ENCODE data around the gene PHF21B. TPM values are rescaled to one million over a fixed set of nuclear protein-coding genes. Genes with fewer than 3 reads are reported as not detected.

PHF21B gene
- total RNA-seq, 1 donor from 2014 or later, result 19.0 TPM

- no peak for TF ChIP-seq CTCF (conservative IDR thresholded peaks at IDR 0.05)
- DNase-seq (ENCODE audit: extremely low spot score, unreplicated experiment), result no peak
- Mint-ChIP-seq H3K4me1 (ENCODE audit: unreplicated experiment) (peaks cover 22% of the 10 kb centered on the region), H3K4me3 (no peak overlapping the region), H3K27me3 (peaks cover 7% of the 10 kb centered on the region), H3K27ac (no peak overlapping the region), H3K9me3 (no peaks in the 10 kb centered on the region), H3K36me3 (peaks cover 4% of the 10 kb centered on the region)
Measured at GRCh38 chr22:44995715-44996114, 14.1 kb downstream of the PHF21B start.

GRCh38 chr22:44995105-44995514 is 14.7 kb downstream of the PHF21B start:
- no peak for TF ChIP-seq CTCF (conservative IDR thresholded peaks at IDR 0.05)
- no peaks in the 10 kb centered on the region for H3K9me3 Mint-ChIP-seq
- no peak overlapping the region for H3K27ac Mint-ChIP-seq
- peaks cover 22% of the 10 kb centered on the region for H3K4me1 Mint-ChIP-seq (ENCODE audit: unreplicated experiment)
- peaks cover 7% of the 10 kb centered on the region for H3K27me3 Mint-ChIP-seq
- H3K36me3 Mint-ChIP-seq, result peaks cover 9% of the 10 kb centered on the region
- H3K4me3 Mint-ChIP-seq, result no peak overlapping the region
- DNase-seq (ENCODE audit: extremely low spot score, unreplicated experiment), result no peak

DNA sequence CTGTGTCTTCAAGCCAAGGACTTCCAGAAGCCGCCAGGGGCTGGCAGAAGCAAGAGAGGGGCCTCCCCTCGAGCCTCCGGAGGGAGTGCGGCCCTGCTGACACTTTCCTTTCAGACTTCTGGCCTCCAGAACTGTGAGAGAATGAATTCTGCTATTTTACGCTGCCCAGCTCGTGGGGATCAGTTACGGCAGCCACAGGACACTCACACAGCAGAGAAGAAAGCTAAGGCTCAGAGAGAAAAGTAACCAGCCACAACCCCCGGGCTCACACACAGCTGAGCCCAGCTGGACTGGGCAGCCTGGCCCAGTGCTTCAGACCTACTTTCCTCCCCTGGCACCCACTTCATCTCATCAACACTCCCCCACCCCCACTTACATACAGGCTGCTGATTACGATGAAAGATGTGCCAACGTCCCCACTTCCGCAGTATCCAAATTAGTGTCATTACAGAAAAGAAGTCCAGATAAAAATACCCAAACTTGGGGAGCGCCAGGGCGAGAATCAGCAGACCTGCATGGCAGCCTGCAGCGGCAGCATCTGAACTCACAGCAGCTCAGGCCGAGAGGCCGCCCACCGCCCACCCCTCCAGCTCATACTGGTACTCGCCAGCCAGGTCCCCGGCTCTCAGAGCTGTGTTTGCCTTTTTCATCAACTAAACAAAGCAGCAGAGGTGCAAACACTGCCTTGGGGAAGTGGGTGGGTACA is 15.3 kb downstream of the PHF21B start:
- H3K27ac Mint-ChIP-seq, result no peak overlapping the region
- H3K27me3 Mint-ChIP-seq, result peaks cover 7% of the 10 kb centered on the region
- no peaks in the 10 kb centered on the region for H3K9me3 Mint-ChIP-seq
- peaks cover 22% of the 10 kb centered on the region for H3K4me1 Mint-ChIP-seq (ENCODE audit: unreplicated experiment)
- H3K4me3 Mint-ChIP-seq, result no peak overlapping the region
- no peak for TF ChIP-seq CTCF (conservative IDR thresholded peaks at IDR 0.05)
- H3K36me3 Mint-ChIP-seq, result peaks cover 9% of the 10 kb centered on the region
- no peak for DNase-seq (ENCODE audit: extremely low spot score, unreplicated experiment)

DNA sequence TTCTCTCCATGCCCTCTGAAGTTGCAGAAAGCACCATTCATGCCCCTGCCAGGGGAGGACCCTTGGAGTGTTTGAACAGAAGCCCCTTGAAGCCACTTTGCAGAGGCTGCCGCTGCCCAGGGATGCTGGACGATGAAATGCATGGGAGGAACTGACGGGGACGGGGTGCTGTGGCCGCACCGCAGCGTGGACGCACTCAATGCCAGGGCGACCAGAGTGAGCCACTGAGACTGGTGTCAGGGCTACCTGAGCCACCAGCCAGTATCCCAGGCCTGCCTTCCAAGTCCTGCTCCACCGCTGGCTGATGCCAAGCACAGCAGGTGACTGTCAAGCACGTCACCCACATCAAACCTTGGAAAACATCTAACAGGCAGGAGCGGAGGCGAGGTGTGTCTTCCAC is 17.6 kb downstream of the PHF21B start:
- Mint-ChIP-seq H3K36me3 (peaks cover 9% of the 10 kb centered on the region), H3K4me3 (no peak overlapping the region), H3K9me3 (no peaks in the 10 kb centered on the region), H3K27me3 (peaks cover 7% of the 10 kb centered on the region), H3K27ac (no peak overlapping the region), H3K4me1 (ENCODE audit: unreplicated experiment) (peaks cover 18% of the 10 kb centered on the region)
- no peak for DNase-seq (ENCODE audit: extremely low spot score, unreplicated experiment)
- no peak for TF ChIP-seq CTCF (conservative IDR thresholded peaks at IDR 0.05)

DNA sequence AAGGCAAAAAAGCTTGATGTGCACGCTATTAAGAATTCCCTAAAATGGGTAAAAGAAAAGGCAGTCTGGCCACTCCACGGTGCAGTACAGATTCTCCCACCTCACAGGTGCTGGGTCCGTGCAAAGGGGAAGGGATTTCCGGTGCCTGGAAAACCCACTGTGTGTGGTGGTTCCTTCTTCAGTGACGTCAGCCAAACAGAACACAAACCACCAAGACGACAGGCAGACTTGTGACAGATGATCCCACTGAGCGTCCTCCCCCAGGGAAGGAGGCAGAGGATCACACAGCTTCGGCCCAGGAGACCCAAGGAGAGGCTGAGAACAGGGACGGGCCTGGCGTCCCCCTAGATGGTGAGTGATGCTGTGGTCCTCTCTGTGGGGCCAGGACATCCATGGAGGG is 18.6 kb downstream of the PHF21B start:
- Mint-ChIP-seq H3K36me3 (peaks cover 4% of the 10 kb centered on the region), H3K4me1 (ENCODE audit: unreplicated experiment) (peaks cover 9% of the 10 kb centered on the region), H3K4me3 (no peak overlapping the region), H3K9me3 (no peaks in the 10 kb centered on the region), H3K27ac (no peak overlapping the region), H3K27me3 (no peaks in the 10 kb centered on the region)
- TF ChIP-seq CTCF (conservative IDR thresholded peaks at IDR 0.05), result no peak
- DNase-seq (ENCODE audit: extremely low spot score, unreplicated experiment), result no peak
